AG04450 (cell line): Measurements from ENCODE around the gene BANK1. TPM values are rescaled to one million over a fixed set of nuclear protein-coding genes. Genes with fewer than 3 reads are reported as not detected.

ENCODE experiments used
- CTCF ChIA-PET: fragments of 300-600, 350-600 bp; formaldehyde crosslinking; extraction: SDS; loops from one replicate; lab custom pipeline; 2022; ENCODE audit warnings: antibody characterized with exemption, inconsistent platforms; lab: Charles Lee
- POLR2A ChIA-PET: fragments of 350-600 bp; formaldehyde crosslinking; extraction: SDS; loops from one replicate; lab custom pipeline; 2021; ENCODE audit warnings: antibody characterized with exemption, inconsistent platforms; lab: Yijun Ruan, JAX
- DNase-seq: peaks from one replicate; pipeline ENCODE4 v3.0.0-alpha.2; 2011; ENCODE audit warnings: low read depth, low spot score
- H3K27ac ChIP-seq: one replicate; pipeline ENCODE4 v1.5.1; 2012; ENCODE audit warnings: low read depth, low read length, control low read depth
- H3K27me3 ChIP-seq: one replicate; pipeline ENCODE4 v1.6.0; 2012; ENCODE audit warnings: low read length; ENCODE audit not compliant: control insufficient read depth, insufficient read depth
- H3K4me3 ChIP-seq: 2 replicates; pipeline ENCODE4 v1.5.1; 2011; ENCODE audit warnings: mild to moderate bottlenecking, low read depth, low read length, control low read depth
- H3K9me3 ChIP-seq: 2 replicates; pipeline ENCODE4 v1.5.1; 2012; ENCODE audit warnings: low read length; ENCODE audit not compliant: control insufficient read depth, insufficient read depth
- CTCF ChIP-seq: IDR thresholded peaks from 2 replicates; pipeline ENCODE4 v1.5.1; 2011; ENCODE audit warnings: low read depth, low read length, control low read depth, inconsistent platforms
- polyA plus RNA-seq: library from polyadenylated mRNA; depleted of rRNA; stranded (reverse); fragments of >200 nt; gene quantifications from 2 replicates; pipeline ENCODE4 v1.2.3, GENCODE V29; 2011

BANK1 gene
- polyA plus RNA-seq, 1 experiment: 0.53 TPM

- Histone ChIP-seq H3K27ac (no peak overlapping the region), H3K4me3 (no peak overlapping the region), H3K27me3 (no peaks in the 10 kb centered on the region), H3K9me3 (no peaks in the 10 kb centered on the region)
- ChIA-PET CTCF (interaction anchor here (0.5 kb wide), 1 partner anchor 308 kb away, joined by 3 read pairs; no protein-coding TSS in a partner anchor), POLR2A (no interaction called here)
- DNase-seq: no peak
- TF ChIP-seq CTCF: no peak
Measured at GRCh38 chr4:101792056-101792590, 1.6 kb downstream of the BANK1 start.

- H3K4me3 ChIP-seq: no peak overlapping the region
- no peak for TF ChIP-seq CTCF
- ChIA-PET CTCF (no interaction called here), POLR2A (no interaction called here)
- H3K9me3 ChIP-seq: no peaks in the 10 kb centered on the region
- H3K27me3 ChIP-seq: no peaks in the 10 kb centered on the region
- H3K27ac ChIP-seq: no peak overlapping the region
- no peak for DNase-seq
Measured at GRCh38 chr4:101793397-101793796, 2.9 kb downstream of the BANK1 start.

GRCh38 chr4:101794806-101795205 is 4.3 kb downstream of the BANK1 start:
- no peak overlapping the region for H3K4me3 ChIP-seq
- TF ChIP-seq CTCF: no peak
- ChIA-PET POLR2A (no interaction called here), CTCF (no interaction called here)
- no peaks in the 10 kb centered on the region for H3K9me3 ChIP-seq
- H3K27ac ChIP-seq: no peak overlapping the region
- DNase-seq: no peak
- no peaks in the 10 kb centered on the region for H3K27me3 ChIP-seq

GRCh38 chr4:101795704-101796103 is 5.2 kb downstream of the BANK1 start:
- TF ChIP-seq CTCF: no peak
- Histone ChIP-seq H3K27ac (no peak overlapping the region), H3K4me3 (no peak overlapping the region), H3K9me3 (no peaks in the 10 kb centered on the region), H3K27me3 (no peaks in the 10 kb centered on the region)
- POLR2A ChIA-PET: no interaction called here
- CTCF ChIA-PET: no interaction called here
- DNase-seq: no peak

GRCh38 chr4:101801958-101802357 is 11.4 kb downstream of the BANK1 start:
- no peak overlapping the region for H3K4me3 ChIP-seq
- ChIA-PET POLR2A (no interaction called here), CTCF (no interaction called here)
- no peak overlapping the region for H3K27ac ChIP-seq
- H3K27me3 ChIP-seq: no peaks in the 10 kb centered on the region
- DNase-seq: no peak
- no peak for TF ChIP-seq CTCF
- H3K9me3 ChIP-seq: no peaks in the 10 kb centered on the region
